K562 treated with DMSO at 1 percent for 24 hours (cell line): ENCODE measurements around the gene ZNF507. TPM values are rescaled to one million over a fixed set of nuclear protein-coding genes. Genes with fewer than 3 reads are reported as not detected.

Source experiments
- total RNA-seq: library from RNA; unstranded; fragments of 300-600 nt; gene quantifications from 2 replicates; pipeline ENCODE4 v1.2.3, GENCODE V29; 2022; ENCODE audit warnings: low read depth; ENCODE audit not compliant: insufficient read depth

The ZNF507 gene
- 5.0 and 5.8 TPM in 2 replicates for total RNA-seq

DNA sequence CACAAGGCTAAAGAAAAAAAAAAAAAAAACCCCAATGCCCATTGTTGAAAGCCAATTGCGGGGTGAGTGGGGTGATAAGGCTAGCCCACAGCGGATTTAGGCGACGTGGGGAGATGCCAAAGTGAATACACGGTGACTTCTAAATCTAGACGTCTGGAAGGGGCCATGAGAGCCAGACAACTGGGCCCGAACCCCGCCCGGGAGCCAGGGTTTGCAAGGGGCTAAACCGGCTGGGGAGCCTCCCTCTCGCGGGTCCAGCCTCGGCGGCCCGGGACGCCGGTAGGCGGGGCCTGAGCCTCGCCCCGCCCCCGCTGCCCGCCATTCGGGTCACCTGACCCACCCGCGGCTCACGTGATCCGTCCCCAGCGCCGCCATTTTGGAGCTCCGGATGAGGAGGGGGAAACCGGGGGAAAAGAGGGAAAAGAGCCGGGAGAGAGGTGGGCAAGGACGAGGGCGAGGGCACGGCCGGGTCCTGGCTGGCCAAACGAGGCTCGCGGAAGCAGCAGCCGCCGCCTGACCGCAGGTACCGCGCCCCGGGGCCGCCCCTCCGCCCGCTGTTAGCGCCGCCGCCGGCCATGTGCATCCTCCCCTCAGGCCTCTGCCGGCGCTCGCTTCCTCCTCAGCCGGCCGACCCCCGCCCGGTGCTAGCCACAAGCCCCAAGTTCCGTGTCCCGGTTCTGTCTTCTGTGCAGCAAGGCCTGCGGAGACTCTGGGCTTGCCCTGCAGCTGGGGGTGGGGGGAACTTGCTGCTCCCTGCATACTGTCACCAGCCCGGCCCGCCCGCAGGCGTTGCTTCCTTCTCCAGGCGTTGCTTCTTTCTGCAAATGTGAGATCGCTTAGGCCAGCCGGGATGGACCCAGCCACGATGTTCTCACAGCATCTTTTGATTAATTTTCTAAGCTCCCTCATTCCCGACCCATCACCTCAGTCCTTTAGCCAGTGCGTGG, at the start of gene ZNF507:
TSS of gene ZNF507 (plus strand) at position 350 of the 947 bp plus-strand sequence. CDS start 7,221 bp downstream, outside the sequence.

DNA sequence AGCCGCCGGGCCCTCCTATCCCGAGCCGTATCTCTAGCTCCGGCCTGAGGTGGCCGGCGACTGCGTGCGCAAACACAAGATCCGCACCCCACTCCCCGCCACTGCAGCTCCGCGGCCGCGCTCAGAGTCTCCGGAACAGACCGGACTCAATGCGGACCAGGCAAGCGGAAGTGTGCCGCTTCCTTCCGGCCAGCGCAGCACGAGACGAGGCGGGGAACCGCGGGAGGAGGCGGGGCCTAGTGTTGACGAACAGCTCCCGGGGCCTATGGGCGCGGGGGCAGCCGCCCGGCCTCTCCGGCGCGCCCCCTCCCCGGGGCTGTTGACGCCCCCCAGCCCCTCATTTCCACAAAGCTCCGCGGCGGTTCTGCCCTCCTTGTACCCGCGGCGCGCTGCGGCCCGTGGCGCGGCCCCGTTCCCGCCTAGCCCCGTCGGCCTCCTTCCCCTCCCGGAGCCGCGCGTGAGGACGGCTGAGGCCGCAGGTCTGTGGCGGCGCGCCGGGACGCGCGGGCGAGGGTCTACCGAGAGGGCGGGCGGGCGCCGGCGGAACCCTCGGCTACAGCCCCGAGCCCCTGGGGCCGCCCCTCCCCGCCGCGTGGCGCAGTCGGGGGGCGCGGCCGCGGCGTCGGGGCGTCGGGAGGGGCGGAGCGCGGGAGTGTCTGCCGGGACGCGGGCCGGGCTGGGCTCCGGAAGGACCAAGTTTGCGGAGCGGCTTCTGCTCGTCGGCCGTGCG, 60.2 kb downstream of the ZNF507 start, which contains the start of gene DPY19L3:
TSS of gene DPY19L3 (plus strand) at position 340 of the 730 bp plus-strand sequence. CDS start 2,484 bp downstream, outside the sequence.

Other genes with a start within 250 kb of the ZNF507 start
- 5.2 and 6.8 TPM in 2 replicates for gene DPY19L3, start 60.2 kb downstream of the ZNF507 start, total RNA-seq
- 69.9 and 74.2 TPM in 2 replicates for gene PDCD5, start 235.6 kb downstream of the ZNF507 start, total RNA-seq